Smooth muscle cell (in vitro differentiated cells): Measurements from ENCODE around the gene KANK4. TPM values are rescaled to one million over a fixed set of nuclear protein-coding genes. Genes with fewer than 3 reads are reported as not detected.

Source experiments
- DNase-seq: peaks from one replicate; lab custom pipeline; 2025; ENCODE audit not compliant: unreplicated experiment; lab: John Stamatoyannopoulos, UW
- H2AFZ ChIP-seq: fragments of 200-600 bp; sonication (generic); 2 replicates; pipeline ENCODE4 v1.6.0; 2016; ENCODE audit warnings: antibody characterized with exemption, low read depth, mild to moderate bottlenecking
- H3F3A ChIP-seq: fragments of 200-600 bp; sonication (generic); 2 replicates; pipeline ENCODE4 v1.6.0; 2017; ENCODE audit warnings: antibody characterized with exemption, low read depth
- H3K27ac ChIP-seq: fragments of 200-600 bp; sonication (generic); 2 replicates; pipeline ENCODE4 v1.5.1; 2016; ENCODE audit warnings: low read depth, mild to moderate bottlenecking
- H3K27me3 ChIP-seq: fragments of 200-600 bp; sonication (generic); 2 replicates; pipeline ENCODE4 v1.6.1; 2016; ENCODE audit warnings: low read depth, mild to moderate bottlenecking
- H3K36me3 ChIP-seq: fragments of 200-600 bp; sonication (generic); 2 replicates; pipeline ENCODE4 v1.5.1; 2016; ENCODE audit warnings: low read depth
- H3K4me1 ChIP-seq: fragments of 200-600 bp; sonication (generic); 2 replicates; pipeline ENCODE4 v1.5.1; 2016; ENCODE audit warnings: low read depth
- H3K4me2 ChIP-seq: fragments of 200-600 bp; sonication (generic); 2 replicates; pipeline ENCODE4 v1.6.0; 2016; ENCODE audit warnings: mild to moderate bottlenecking
- H3K4me3 ChIP-seq: fragments of 200-600 bp; sonication (generic); 2 replicates; pipeline ENCODE4 v1.5.1; 2016; ENCODE audit warnings: mild to moderate bottlenecking
- H3K79me2 ChIP-seq: fragments of 200-600 bp; sonication (generic); 2 replicates; pipeline ENCODE4 v1.6.0; 2016; ENCODE audit warnings: low read depth, mild to moderate bottlenecking
- H3K9ac ChIP-seq: fragments of 200-600 bp; sonication (generic); 2 replicates; pipeline ENCODE4 v1.6.0; 2016; ENCODE audit warnings: low read depth
- H3K9me3 ChIP-seq: fragments of 200-600 bp; sonication (generic); replicated peaks from 2 replicates; pipeline ENCODE4 v1.5.1; 2016; ENCODE audit warnings: low read depth
- H4K20me1 ChIP-seq: fragments of 200-600 bp; sonication (generic); 2 replicates; pipeline ENCODE4 v1.6.0; 2016; ENCODE audit warnings: low read depth
- CTCF ChIP-seq: fragments of 200-600 bp; sonication (generic); IDR thresholded peaks from 2 replicates; pipeline ENCODE4 v1.5.1; 2017; ENCODE audit warnings: borderline replicate concordance, mild to moderate bottlenecking, antibody characterized with exemption; ENCODE audit not compliant: insufficient read depth, poor library complexity, severe bottlenecking
- WGBS: methylation state at CpG from one replicate; pipeline ENCODE4 v1.1.7; 2016; ENCODE audit warnings: low lambda C conversion rate; 5-methylcytosine and 5-hydroxymethylcytosine counted together
- polyA plus RNA-seq: library from polyadenylated mRNA; unstranded; fragments of >200 nt; fragmentation: Nextera tagmentation; extraction: Ambion mirVana; gene quantifications from 2 replicates; pipeline ENCODE4 v1.2.1, GENCODE V29; 2016
- total RNA-seq: library from RNA; depleted of rRNA; stranded (reverse); fragments of >200 nt; gene quantifications from 2 replicates; pipeline ENCODE4 v1.2.3, GENCODE V29; 2014

KANK4 gene
- total and polyA plus RNA-seq, 2 experiments from 2014 or later, result 69.2 to 77.8 TPM

GRCh38 chr1:62314454-62315350 is 4.5 kb downstream of the KANK4 start:
- peak overlapping the region; percentile 64 for H3K9ac ChIP-seq
- no peak for DNase-seq
- peaks cover 13% of the 10 kb centered on the region for H3F3A ChIP-seq
- no peaks in the 10 kb centered on the region for H3K9me3 ChIP-seq
- H3K27ac ChIP-seq, result peak overlapping the region; percentile 94
- peaks cover 15% of the 10 kb centered on the region for H3K4me1 ChIP-seq
- peaks cover 84% of the 10 kb centered on the region for H3K79me2 ChIP-seq
- peak overlapping the region; percentile 93 for H3K4me2 ChIP-seq
- H3K4me3 ChIP-seq, result no peak overlapping the region
- no peaks in the 10 kb centered on the region for H3K27me3 ChIP-seq
- no peaks in the 10 kb centered on the region for H3K36me3 ChIP-seq
- no peak overlapping the region for H2AFZ ChIP-seq
- H4K20me1 ChIP-seq, result peaks cover 40% of the 10 kb centered on the region
- WGBS, result 31% methylated on average over 16 of the region's 16 CpGs
- TF ChIP-seq CTCF, result no peak

GRCh38 chr1:62312698-62313097 is 6.5 kb downstream of the KANK4 start:
- no peak for TF ChIP-seq CTCF
- H3K27ac ChIP-seq, result peak overlapping the region; percentile 94
- H3K9ac ChIP-seq, result no peak overlapping the region
- H3K9me3 ChIP-seq, result no peaks in the 10 kb centered on the region
- peaks cover 15% of the 10 kb centered on the region for H3K4me1 ChIP-seq
- H3K36me3 ChIP-seq, result no peaks in the 10 kb centered on the region
- H3K4me2 ChIP-seq, result peak overlapping the region; percentile 66
- 75% methylated on average over 4 of the region's 4 CpGs for WGBS
- no peaks in the 10 kb centered on the region for H3K27me3 ChIP-seq
- peaks cover 60% of the 10 kb centered on the region for H4K20me1 ChIP-seq
- H3F3A ChIP-seq, result peaks cover 13% of the 10 kb centered on the region
- H2AFZ ChIP-seq, result no peak overlapping the region
- no peak for DNase-seq
- H3K79me2 ChIP-seq, result peaks cover 85% of the 10 kb centered on the region
- H3K4me3 ChIP-seq, result no peak overlapping the region

GRCh38 chr1:62311473-62311943 is 7.7 kb downstream of the KANK4 start:
- Histone ChIP-seq H3F3A (peaks cover 9% of the 10 kb centered on the region), H3K9ac (no peak overlapping the region), H3K4me2 (peak overlapping the region; percentile 66), H3K4me3 (no peak overlapping the region), H2AFZ (no peak overlapping the region), H3K79me2 (peaks cover 85% of the 10 kb centered on the region), H4K20me1 (peaks cover 70% of the 10 kb centered on the region), H3K36me3 (no peaks in the 10 kb centered on the region), H3K9me3 (no peaks in the 10 kb centered on the region), H3K27ac (peak overlapping the region; percentile 23), H3K4me1 (peaks cover 15% of the 10 kb centered on the region), H3K27me3 (no peaks in the 10 kb centered on the region)
- 5% methylated on average over 6 of the region's 6 CpGs for WGBS
- DNase-seq, result no peak
- no peak for TF ChIP-seq CTCF

GRCh38 chr1:62309906-62310305 is 9.3 kb downstream of the KANK4 start:
- peaks cover 15% of the 10 kb centered on the region for H3K4me1 ChIP-seq
- peak overlapping the region; percentile 46 for H3K4me2 ChIP-seq
- peaks cover 75% of the 10 kb centered on the region for H4K20me1 ChIP-seq
- no peaks in the 10 kb centered on the region for H3K27me3 ChIP-seq
- H3K9me3 ChIP-seq, result no peaks in the 10 kb centered on the region
- H3F3A ChIP-seq, result peaks cover under 1% of the 10 kb centered on the region
- no peak for DNase-seq
- whole genome bisulfite sequencing, result 69% methylated on average over 7 of the region's 7 CpGs
- no peaks in the 10 kb centered on the region for H3K36me3 ChIP-seq
- no peak overlapping the region for H3K27ac ChIP-seq
- no peak overlapping the region for H3K9ac ChIP-seq
- H2AFZ ChIP-seq, result no peak overlapping the region
- H3K79me2 ChIP-seq, result peaks cover 85% of the 10 kb centered on the region
- TF ChIP-seq CTCF, result no peak
- H3K4me3 ChIP-seq, result no peak overlapping the region
